Stimulated activated CD4-positive, alpha-beta T cell treated with anti-CD3 and anti-CD28 coated beads, Interleukin-4, amount 100 ng/mL, for 4 hours (primary cell): ENCODE results near the gene NOS2.
"Not testable (repeated sequence)": the region's sequence is repeated elsewhere in the genome, so short reads cannot be mapped to it uniquely, and the experiment has no call there.

Source experiments
- DNase-seq, 2 experiments: peaks; one replicate each; pipeline ENCODE4 v3.0.0-alpha.2; 2020

Gene NOS2

GRCh38 chr17:27753726-27754125, 46.6 kb downstream of the NOS2 start:
- not testable (repeated sequence) for DNase-seq

DNA sequence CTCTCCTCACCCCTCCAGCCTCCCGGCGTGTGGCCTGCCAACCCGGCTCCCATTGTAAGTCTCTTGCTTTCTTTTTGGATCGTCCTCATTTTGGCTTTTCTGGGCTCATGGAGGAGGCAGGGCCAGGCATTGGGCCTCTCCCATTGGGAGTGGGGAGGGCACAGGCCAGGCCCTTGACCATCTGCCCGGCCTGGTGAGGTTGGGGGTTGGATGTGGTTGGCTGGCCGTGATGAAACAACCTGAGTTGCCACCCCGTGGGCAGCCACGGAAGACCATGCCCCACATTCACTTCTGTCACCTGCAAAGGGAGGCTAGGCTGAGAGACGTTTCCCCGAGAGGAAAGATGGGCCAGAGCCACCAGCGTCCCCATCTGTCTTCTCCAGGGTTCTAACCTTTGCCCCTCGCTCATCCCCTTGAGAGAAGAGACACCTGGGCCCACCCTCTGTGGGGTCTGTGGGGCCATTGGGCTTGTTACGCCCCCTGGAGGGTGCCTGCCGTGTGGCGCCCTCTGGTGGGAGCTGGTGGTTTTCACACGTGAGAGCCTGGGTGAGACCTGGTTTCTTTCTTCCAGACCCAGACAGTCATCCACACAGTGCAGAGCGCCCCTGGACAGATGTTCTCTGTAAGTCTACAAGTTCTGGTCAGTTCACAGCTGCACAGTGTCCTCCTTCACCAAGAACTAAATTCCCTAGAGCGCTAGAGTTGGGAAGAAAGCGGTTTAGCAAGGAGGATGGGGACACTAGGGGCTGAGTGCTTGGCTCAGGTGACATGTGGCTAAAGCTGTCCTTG, 47.3 kb downstream of the NOS2 start:
- DNase-seq, result not testable (repeated sequence)

DNA sequence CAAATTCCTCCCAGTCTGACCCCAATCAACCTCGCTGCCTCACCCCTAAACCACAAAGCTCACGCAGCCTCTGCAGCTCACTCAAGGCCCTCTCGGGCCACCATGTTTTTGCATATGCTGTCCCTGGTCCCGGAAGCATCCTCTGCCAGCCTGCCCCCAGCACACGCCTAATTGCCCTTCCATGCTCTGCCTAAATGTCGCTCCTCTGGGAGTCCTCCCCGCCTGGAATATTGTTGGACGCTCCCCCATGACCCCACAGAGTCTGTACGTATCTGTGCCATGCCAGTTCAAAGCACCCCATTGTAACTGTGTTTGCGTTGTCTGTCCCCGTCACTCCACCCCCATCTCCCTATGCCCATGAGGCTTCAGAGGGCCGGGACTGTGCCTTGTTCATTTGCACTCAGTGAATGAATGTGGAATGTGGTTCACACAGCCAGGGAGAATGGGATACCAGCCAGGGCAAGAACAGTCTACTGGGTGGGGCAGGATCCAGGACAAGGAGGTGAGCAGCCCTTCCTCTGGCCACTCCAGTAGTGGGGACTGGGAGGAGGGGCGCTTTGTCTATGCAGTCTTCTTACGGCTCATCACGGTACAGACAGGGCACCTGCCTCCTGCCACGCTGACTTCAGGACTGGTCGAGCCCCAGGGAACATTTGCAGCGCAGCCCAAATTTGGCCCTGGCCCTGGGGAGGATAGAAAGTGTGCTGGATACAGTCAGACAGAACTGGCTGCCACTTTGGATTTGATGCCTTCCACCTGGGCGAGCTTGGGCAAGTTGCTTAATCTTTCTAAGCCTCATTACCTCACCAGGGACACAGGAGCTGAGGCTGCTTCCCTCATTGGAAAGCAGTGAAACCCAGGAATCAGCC, 48.5 kb downstream of the NOS2 start:
- no peak for DNase-seq

DNA sequence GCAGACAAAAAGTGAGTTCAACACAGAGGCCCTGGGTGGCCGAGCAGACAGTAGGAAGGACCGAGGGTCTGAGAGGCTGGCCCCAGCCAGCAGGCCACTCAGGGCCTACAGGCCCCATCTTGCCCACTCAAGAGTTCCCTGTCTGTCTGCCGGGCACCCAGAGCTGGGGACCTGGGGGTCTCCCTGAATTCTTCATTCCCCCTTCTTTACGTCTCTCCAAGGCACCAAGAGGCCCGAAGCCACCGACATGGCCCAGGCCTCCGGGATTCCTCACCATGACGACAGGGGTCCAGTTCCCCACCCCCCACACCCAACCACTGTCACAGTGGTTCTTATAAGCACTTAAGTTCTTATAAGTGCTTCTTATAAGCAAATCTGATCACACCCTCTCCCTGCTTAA, 49.2 kb downstream of the NOS2 start:
- no peak for DNase-seq

DNA sequence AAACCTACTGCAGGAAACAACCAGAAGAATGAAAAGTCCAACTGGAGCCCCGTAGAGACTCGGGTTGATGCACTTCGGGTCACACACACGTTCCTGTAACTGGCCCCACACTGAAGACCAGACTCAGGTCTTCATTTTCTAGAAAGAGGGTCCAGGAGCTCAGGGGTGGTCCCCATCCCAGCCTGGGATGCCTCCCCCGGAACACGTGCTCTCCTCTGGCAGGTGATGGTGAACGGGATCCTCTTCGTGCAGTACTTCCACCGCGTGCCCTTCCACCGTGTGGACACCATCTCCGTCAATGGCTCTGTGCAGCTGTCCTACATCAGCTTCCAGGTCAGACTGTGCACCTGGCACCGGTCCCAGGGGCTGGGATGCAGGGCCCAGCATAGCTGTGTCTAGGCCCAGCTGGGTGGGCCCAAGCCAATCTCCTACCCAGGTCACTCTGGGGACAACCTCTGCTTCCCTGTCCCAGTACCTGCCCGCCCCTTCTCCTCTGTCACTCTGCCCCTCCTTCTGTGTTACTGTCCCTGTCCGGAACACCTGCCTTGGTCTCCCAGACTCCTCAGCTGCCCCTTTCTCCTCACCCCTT, 50.7 kb downstream of the NOS2 start:
- not testable (repeated sequence) for DNase-seq

- DNase-seq, result no peak
Measured at GRCh38 chr17:27748360-27748825, 51.9 kb downstream of the NOS2 start.

DNA sequence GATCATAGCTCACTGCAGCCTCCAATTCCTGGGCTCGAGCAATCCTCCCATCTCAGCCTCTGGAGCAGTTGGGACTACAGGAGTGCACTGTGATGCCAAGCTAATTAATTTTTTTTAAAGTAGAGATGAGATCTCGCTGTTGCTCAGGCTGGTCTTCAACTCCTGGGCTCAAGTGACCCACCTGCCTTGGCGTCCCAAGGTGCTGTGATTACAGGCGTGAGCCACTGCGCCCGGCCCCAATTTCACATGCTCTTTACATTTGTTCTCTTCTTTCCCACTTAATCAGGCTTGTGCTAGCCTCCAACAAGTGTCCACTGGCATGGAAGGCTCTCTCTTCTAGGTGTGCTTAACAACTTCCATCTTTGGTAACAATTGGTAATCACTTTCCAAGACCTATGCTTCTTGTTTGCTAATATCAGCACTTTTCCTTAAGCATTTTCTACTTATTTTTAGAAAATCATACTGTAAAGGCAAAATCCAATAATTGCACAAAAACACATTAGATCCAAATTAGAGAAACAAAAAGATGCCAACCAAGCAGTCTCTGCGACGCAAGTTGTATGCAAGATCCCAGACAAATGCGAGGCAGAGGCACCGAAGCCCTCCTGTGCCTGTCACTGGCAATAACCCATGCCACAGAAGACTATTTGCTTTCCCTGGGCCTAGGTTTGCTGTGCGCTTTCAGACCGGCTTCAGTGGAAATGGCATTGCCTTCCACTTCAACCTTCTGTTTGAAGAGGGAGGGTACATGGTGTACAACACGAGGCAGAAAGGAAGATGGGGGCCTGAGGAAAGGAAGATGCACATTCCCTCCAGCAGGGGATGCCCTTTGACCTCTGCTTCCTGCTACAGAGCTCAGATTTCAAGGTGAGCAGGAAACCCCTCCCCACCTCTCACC, 52.6 kb downstream of the NOS2 start:
- no peak for DNase-seq

DNA sequence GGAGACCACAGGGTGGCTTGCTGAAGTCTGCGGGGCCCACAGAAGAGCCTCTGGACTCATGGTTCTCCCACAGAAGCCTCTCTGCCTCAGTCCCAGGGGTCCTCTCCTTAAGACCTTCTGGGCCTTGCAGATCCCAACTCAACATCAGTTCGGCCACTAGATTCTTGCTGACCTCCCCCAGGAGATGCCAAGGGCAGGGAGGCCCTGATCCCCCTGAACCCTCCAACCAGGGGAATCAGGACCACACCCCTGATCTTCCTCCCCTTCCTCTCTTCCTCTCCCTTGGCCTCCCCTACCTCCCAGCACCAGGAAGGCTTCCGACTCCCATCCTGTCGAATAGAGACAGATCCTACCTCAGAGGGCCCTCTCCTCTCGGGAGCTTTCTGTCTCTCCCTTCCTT, 53.4 kb downstream of the NOS2 start:
- DNase-seq, result no peak

GRCh38 chr17:27746320-27746719, 54.0 kb downstream of the NOS2 start:
- DNase-seq, result not testable (repeated sequence)

GRCh38 chr17:27745207-27745830, 55.0 kb downstream of the NOS2 start:
- not testable (repeated sequence) for DNase-seq

- DNase-seq, result no peak
Measured at GRCh38 chr17:27743281-27743885, 56.9 kb downstream of the NOS2 start.

DNA sequence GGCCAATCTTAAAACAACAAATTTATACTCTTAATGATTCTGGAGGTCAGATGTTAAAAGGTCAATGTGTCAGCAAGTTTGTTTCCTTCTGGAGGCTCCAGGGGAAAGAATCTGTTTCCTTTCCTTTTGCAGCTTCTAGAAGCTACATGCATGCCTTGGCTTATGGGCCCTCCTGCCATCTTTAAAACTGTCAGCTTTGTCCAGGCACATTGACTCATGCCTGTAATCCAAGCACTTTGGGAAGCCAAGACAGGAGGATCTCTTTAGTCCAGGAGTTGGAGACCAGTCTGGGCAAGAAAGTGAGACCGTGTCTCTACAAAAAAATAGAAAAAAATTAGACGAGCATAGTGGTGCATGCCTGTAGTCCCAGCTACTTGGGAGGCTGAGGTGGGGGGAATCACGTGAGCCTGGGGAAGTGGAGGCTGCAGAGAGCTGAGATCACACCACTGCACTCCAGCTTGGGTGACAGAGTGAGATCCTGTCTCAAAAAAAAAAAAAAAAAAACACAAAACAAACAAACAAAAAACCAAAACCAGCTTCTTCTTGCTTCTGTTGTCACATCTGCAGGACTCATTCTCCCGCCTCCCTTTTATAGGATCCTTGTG, 58.3 kb downstream of the NOS2 start:
- DNase-seq, result no peak

DNA sequence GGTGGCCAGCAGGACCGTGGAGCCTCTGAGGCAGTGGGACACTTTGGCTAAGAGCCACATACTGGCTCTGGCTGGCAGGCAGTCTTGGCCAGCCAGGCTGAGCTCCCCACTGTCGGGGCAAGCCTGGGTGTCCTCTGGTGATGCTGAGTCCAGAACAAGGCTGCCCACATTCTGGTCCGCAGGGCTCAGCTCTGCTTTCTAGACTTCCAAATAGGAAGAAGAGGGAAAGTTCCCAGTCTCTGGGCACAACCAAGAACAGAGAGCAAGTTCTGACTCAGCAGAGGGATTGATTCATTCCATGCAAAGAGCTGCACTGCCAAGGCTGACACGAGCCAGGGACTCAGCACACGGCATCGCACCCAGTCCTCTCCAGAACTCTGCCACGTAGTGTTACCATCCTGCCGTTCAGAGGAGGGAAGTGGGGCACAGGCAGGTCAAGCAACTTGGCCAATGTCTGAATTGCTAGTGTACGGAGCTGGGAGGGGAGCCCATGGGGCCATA, 58.9 kb downstream of the NOS2 start:
- DNase-seq, result no peak

DNA sequence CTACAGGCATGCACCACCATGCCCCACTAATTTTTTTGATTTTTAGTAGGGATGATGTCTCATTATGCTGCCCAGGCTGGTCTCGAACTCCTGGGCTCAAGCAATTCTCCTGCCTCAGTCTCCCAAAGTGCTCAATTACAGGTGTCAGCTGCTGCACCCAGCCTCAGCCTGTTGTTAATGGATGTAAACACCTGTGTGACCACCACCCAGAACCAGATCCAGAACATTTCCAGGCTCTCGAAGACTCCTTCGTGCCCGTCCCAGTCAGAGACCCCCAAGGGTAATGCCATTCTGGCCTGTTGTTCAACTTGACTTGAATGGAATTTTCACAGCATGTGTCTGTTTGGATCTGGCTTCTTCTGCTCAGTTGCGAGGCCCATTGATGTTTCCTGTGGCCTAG, 59.8 kb downstream of the NOS2 start:
- DNase-seq, result not testable (repeated sequence)

- no peak for DNase-seq
Measured at GRCh38 chr17:27733773-27734172, 66.6 kb downstream of the NOS2 start.

DNA sequence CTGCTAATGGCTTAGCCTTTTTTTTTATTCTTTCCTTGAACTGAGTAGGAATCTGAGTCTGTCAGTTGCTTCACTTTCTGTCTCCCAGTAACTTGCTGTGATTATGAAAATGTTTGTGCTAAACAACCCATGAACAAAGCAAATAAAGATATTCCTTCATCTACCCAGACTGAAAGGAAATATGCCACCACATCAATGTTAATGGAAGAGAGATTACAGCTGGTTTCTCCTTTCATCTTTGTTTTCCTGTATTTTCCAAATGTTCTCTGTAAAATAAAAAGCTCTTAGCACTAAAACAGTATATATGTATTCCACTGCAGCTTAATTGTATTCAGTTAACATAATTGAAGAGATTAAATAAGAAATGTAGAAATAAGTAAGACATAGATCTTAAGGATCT, 67.6 kb downstream of the NOS2 start:
- not testable (repeated sequence) for DNase-seq

GRCh38 chr17:27725982-27726381, 74.3 kb downstream of the NOS2 start:
- DNase-seq, result not testable (repeated sequence)

- DNase-seq, result no peak
Measured at GRCh38 chr17:27721797-27722196, 78.5 kb downstream of the NOS2 start.
